ENCODE results near the gene FAM53A.
"Not testable (repeated sequence)": the region's sequence is repeated elsewhere in the genome, so short reads cannot be mapped to it uniquely, and the experiment has no call there.

Gene FAM53A

GRCh38 chr4:1686440-1687036 lies 2.4 kb upstream of the FAM53A start:
- no peak for DNase-seq (ENCODE audit: low spot score)

GRCh38 chr4:1685235-1686150 lies 1.4 kb upstream of the FAM53A start:
- DNase-seq (ENCODE audit: low spot score) = no peak

GRCh38 chr4:1684506-1685234 lies 557 bp upstream of the FAM53A start:
- no peak for DNase-seq (ENCODE audit: low spot score)

- DNase-seq (ENCODE audit: low spot score) = peak; percentile 79
Measured at GRCh38 chr4:1683261-1683735, 815 bp downstream of the FAM53A start.

- DNase-seq (ENCODE audit: low spot score) = no peak
Measured at GRCh38 chr4:1682860-1683259, 1.3 kb downstream of the FAM53A start.

- no peak for DNase-seq (ENCODE audit: low spot score)
Measured at GRCh38 chr4:1678244-1678643, 5.9 kb downstream of the FAM53A start.

GRCh38 chr4:1676605-1677525 lies 7.2 kb downstream of the FAM53A start:
- DNase-seq (ENCODE audit: low spot score) = no peak

GRCh38 chr4:1675802-1676137 lies 8.3 kb downstream of the FAM53A start:
- no peak for DNase-seq (ENCODE audit: low spot score)

GRCh38 chr4:1675136-1675801 lies 8.8 kb downstream of the FAM53A start:
- DNase-seq (ENCODE audit: low spot score) = no peak

GRCh38 chr4:1674682-1675081 lies 9.4 kb downstream of the FAM53A start:
- DNase-seq (ENCODE audit: low spot score) = no peak

GRCh38 chr4:1673671-1674070 lies 10.4 kb downstream of the FAM53A start:
- DNase-seq (ENCODE audit: low spot score) = no peak

GRCh38 chr4:1671011-1671410 lies 13.1 kb downstream of the FAM53A start:
- DNase-seq (ENCODE audit: low spot score) = not testable (repeated sequence)

GRCh38 chr4:1670279-1670678 lies 13.8 kb downstream of the FAM53A start:
- no peak for DNase-seq (ENCODE audit: low spot score)

- no peak for DNase-seq (ENCODE audit: low spot score)
Measured at GRCh38 chr4:1669850-1670249, 14.3 kb downstream of the FAM53A start.

GRCh38 chr4:1669270-1669669 lies 14.8 kb downstream of the FAM53A start:
- no peak for DNase-seq (ENCODE audit: low spot score)

GRCh38 chr4:1668488-1668840 lies 15.6 kb downstream of the FAM53A start:
- DNase-seq (ENCODE audit: low spot score) = no peak

GRCh38 chr4:1667273-1667672 lies 16.8 kb downstream of the FAM53A start:
- no peak for DNase-seq (ENCODE audit: low spot score)

- no peak for DNase-seq (ENCODE audit: low spot score)
Measured at GRCh38 chr4:1666391-1666790, 17.7 kb downstream of the FAM53A start.

GRCh38 chr4:1664141-1664540 lies 20.0 kb downstream of the FAM53A start:
- DNase-seq (ENCODE audit: low spot score) = no peak

- no peak for DNase-seq (ENCODE audit: low spot score)
Measured at GRCh38 chr4:1663549-1663948, 20.6 kb downstream of the FAM53A start.

- DNase-seq (ENCODE audit: low spot score) = no peak
Measured at GRCh38 chr4:1661695-1662094, 22.4 kb downstream of the FAM53A start.

All from AG08396 (cell line).